ENCODE data around the gene PGA5.
"Not testable (repeated sequence)": the region's sequence is repeated elsewhere in the genome, so short reads cannot be mapped to it uniquely, and the experiment has no call there.

PGA5 gene

GRCh38 chr11:61231033-61231432 is 9.9 kb upstream of the PGA5 start:
- H3K4me3 ChIP-seq (ENCODE audit: low read depth, low read length); DNase-seq (ENCODE audit: low read depth, low spot score): not testable (repeated sequence)

DNA sequence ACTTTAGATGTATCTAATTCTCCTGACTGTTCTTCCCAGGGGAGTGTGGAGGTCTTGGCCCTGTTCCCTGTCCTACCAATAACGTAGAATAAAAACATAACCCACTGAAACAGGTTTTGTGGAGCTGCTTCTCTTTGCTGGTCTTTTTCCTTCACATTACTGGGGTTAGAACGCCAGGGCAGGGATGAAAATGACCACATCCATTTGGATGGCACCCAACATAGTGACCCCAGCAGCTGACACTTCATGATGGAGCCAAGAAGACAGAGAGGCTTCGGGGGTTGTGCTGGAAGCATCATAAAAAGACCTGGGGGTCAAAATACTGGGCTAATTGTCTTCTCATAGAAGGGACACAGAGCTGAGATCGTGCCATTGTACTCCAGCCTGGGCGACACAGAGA is 9.4 kb upstream of the PGA5 start:
- not testable (repeated sequence) for H3K4me3 ChIP-seq (ENCODE audit: low read depth, low read length)

More at GRCh38 chr11:61231033-61231432, 9.9 kb upstream of the PGA5 start:
- in situ Hi-C loops (cut with HindIII; ENCODE audit: low sequenced_read_pairs): not testable (repeated sequence)

GRCh38 chr11:61232548-61233145 is 8.3 kb upstream of the PGA5 start:
- in situ Hi-C loops (cut with HindIII; ENCODE audit: low sequenced_read_pairs): not testable (repeated sequence)

More for the DNA sequence above, 9.4 kb upstream of the PGA5 start:
- in situ Hi-C loops (cut with HindIII; ENCODE audit: low sequenced_read_pairs); DNase-seq (ENCODE audit: low read depth, low spot score): not testable (repeated sequence)

GRCh38 chr11:61237130-61237529 is 3.8 kb upstream of the PGA5 start:
- DNase-seq (ENCODE audit: low read depth, low spot score); in situ Hi-C loops (cut with HindIII; ENCODE audit: low sequenced_read_pairs); H3K4me3 ChIP-seq (ENCODE audit: low read depth, low read length): not testable (repeated sequence)

More at GRCh38 chr11:61232548-61233145, 8.3 kb upstream of the PGA5 start:
- not testable (repeated sequence) for H3K4me3 ChIP-seq (ENCODE audit: low read depth, low read length); DNase-seq (ENCODE audit: low read depth, low spot score)

DNA sequence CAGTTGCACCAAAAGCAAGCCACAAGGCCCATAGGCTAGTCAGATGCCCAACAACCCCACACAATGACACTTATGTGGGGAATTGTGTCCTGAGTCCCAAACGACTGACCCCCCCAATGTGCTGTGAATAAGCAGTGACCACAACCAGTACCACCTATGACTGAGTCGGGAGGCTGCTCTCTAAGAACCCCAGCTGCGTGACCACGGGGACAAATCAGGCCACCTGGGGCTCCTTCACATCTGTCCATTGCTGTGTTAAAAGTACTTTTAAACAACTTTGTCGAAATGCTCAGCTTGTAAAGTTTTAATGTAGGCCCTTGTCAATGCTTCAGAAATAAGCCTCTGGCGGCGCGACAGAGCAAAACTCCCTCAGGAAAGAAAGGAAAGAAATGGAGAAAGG is 687 bp upstream of the PGA5 start:
- in situ Hi-C loops (cut with HindIII; ENCODE audit: low sequenced_read_pairs); H3K4me3 ChIP-seq (ENCODE audit: low read depth, low read length); DNase-seq (ENCODE audit: low read depth, low spot score): not testable (repeated sequence)

DNA sequence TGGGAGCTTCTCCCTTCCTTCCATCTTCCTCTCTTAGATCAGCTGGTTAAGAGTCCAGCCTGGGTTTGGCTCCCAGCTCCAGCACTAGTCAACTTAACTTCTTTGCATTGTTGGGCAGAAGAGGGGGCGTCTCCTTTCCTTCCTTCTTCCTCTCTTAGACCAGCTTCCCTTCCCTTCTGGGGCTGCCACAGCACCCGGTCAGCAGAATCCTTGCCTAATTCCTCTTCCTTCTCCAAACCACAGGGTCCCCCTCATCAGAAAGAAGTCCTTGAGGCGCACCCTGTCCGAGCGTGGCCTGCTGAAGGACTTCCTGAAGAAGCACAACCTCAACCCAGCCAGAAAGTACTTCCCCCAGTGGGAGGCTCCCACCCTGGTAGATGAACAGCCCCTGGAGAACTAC is 551 bp downstream of the PGA5 start:
- H3K4me3 ChIP-seq (ENCODE audit: low read depth, low read length); DNase-seq (ENCODE audit: low read depth, low spot score); in situ Hi-C loops (cut with HindIII; ENCODE audit: low sequenced_read_pairs): not testable (repeated sequence)

- H3K4me3 ChIP-seq (ENCODE audit: low read depth, low read length); in situ Hi-C loops (cut with HindIII; ENCODE audit: low sequenced_read_pairs); DNase-seq (ENCODE audit: low read depth, low spot score): not testable (repeated sequence)
Observed at GRCh38 chr11:61245284-61245964, 4.4 kb downstream of the PGA5 start.

- DNase-seq (ENCODE audit: low read depth, low spot score); in situ Hi-C loops (cut with HindIII; ENCODE audit: low sequenced_read_pairs); H3K4me3 ChIP-seq (ENCODE audit: low read depth, low read length): not testable (repeated sequence)
Observed at GRCh38 chr11:61248071-61248470, 7.1 kb downstream of the PGA5 start.

GRCh38 chr11:61249201-61249600 is 8.2 kb downstream of the PGA5 start:
- in situ Hi-C loops (cut with HindIII; ENCODE audit: low sequenced_read_pairs); H3K4me3 ChIP-seq (ENCODE audit: low read depth, low read length); DNase-seq (ENCODE audit: low read depth, low spot score): not testable (repeated sequence)

DNA sequence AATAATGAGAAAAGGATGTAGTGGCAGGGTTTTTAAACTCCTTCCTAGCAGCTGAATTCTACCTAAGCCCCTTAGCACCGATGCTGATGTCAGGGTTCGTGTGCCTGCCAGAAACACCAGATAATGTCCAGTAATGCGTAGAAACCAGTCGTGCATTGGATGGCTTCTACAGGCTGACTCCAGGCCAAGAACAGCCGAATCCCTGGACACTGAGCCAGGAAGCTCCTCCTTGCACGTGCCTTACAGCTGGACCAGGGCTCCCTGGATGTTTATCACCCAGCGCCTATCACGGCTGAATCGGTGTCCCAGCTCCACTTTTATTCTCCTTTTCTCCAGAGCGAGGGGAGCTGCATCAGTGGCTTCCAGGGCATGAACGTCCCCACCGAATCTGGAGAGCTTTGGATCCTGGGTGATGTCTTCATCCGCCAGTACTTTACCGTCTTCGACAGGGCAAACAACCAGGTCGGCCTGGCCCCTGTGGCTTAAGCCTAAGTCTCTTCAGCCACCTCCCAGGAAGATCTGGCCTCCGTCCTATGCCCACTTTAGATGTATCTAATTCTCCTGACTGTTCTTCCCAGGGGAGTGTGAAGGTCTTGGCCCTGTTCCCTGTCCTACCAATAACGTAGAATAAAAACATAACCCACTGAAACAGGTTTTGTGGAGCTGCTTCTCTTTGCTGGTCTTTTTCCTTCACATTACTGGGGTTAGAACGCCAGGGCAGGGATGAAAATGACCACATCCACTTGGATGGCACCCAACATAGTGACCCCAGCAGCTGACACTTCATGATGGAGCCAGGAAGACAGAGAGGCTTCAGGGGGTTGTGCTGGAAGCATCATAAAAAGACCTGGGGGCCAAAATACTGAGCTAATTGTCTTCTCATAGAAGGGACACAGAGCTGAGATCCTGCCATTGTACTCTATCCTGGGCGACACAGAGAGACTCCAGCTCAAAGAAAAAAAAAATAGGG is 10.1 kb downstream of the PGA5 start:
- DNase-seq (ENCODE audit: low read depth, low spot score); in situ Hi-C loops (cut with HindIII; ENCODE audit: low sequenced_read_pairs); H3K4me3 ChIP-seq (ENCODE audit: low read depth, low read length): not testable (repeated sequence)

DNA sequence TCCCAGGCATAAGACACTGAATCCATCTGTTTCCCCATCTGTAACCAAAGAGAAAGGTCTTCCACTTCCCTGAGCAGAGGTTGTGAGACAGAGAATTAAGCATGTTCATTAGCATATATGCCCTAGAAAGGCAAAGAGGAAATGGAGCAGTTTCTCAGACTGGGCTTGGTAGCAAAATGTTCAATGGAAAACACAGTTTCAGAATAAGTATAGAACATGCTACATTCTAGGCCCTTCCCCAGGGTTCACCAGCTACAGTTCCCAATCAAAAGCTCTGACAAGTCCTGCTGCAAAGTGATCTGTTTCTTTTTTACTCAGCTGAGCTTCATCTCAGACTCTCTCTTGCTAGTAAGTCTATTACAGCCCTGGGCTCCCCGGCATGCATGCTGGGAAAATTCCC is 11.4 kb downstream of the PGA5 start:
- in situ Hi-C loops (cut with HindIII; ENCODE audit: low sequenced_read_pairs); DNase-seq (ENCODE audit: low read depth, low spot score); H3K4me3 ChIP-seq (ENCODE audit: low read depth, low read length): not testable (repeated sequence)

GRCh38 chr11:61254403-61255025 is 13.5 kb downstream of the PGA5 start:
- no peak overlapping the region for H3K4me3 ChIP-seq (ENCODE audit: low read depth, low read length)
- peak; percentile 95 for TF ChIP-seq CTCF (IDR thresholded peaks at IDR 0.05; ENCODE audit: low read depth, low read length)
- in situ Hi-C loops (cut with HindIII; ENCODE audit: low sequenced_read_pairs): no loop called here
- DNase-seq (ENCODE audit: low read depth, low spot score): peak; percentile 36
